Stimulated activated naive CD8-positive, alpha-beta T cell treated with anti-CD3 and anti-CD28 coated beads, Interleukin-15, Interleukin-2, amounts not matched to agents 100 ng/mL and 50 ng/mL, for 24 hours (primary cell): ENCODE measurements around the gene FGF9.

Experiments used
- H3K27ac Mint-ChIP-seq: one replicate; pipeline ENCODE4 v1.8.0; 2021; ENCODE audit warnings: mild to moderate bottlenecking, mixed read lengths
- H3K27me3 Mint-ChIP-seq: one replicate; pipeline ENCODE4 v1.8.0; 2021; ENCODE audit warnings: mixed read lengths
- H3K36me3 Mint-ChIP-seq: one replicate; pipeline ENCODE4 v1.8.0; 2021; ENCODE audit warnings: low read depth, mixed read lengths
- H3K4me1 Mint-ChIP-seq: one replicate; pipeline ENCODE4 v1.8.0; 2021; ENCODE audit warnings: low read depth, mixed read lengths
- H3K4me3 Mint-ChIP-seq: one replicate; pipeline ENCODE4 v1.8.0; 2021; ENCODE audit warnings: mild to moderate bottlenecking, mixed read lengths
- H3K9me3 Mint-ChIP-seq: one replicate; pipeline ENCODE4 v1.8.0; 2021; ENCODE audit warnings: mixed read lengths

The FGF9 gene

GRCh38 chr13:21688056-21688455 lies 17.2 kb downstream of the FGF9 start:
- Mint-ChIP-seq H3K27ac (no peak overlapping the region), H3K4me3 (no peak overlapping the region), H3K27me3 (peaks cover 15% of the 10 kb centered on the region), H3K4me1 (peaks cover 10% of the 10 kb centered on the region), H3K9me3 (no peaks in the 10 kb centered on the region), H3K36me3 (no peaks in the 10 kb centered on the region)

- Mint-ChIP-seq H3K4me3 (no peak overlapping the region), H3K27me3 (peaks cover 15% of the 10 kb centered on the region), H3K36me3 (no peaks in the 10 kb centered on the region), H3K4me1 (peaks cover 10% of the 10 kb centered on the region), H3K27ac (no peak overlapping the region), H3K9me3 (no peaks in the 10 kb centered on the region)
Measured at GRCh38 chr13:21689097-21689496, 18.2 kb downstream of the FGF9 start.

- no peaks in the 10 kb centered on the region for H3K9me3 Mint-ChIP-seq
- H3K27me3 Mint-ChIP-seq: peaks cover 10% of the 10 kb centered on the region
- no peaks in the 10 kb centered on the region for H3K36me3 Mint-ChIP-seq
- H3K4me3 Mint-ChIP-seq: no peak overlapping the region
- peaks cover 10% of the 10 kb centered on the region for H3K4me1 Mint-ChIP-seq
- no peak overlapping the region for H3K27ac Mint-ChIP-seq
Measured at GRCh38 chr13:21690955-21691354, 20.1 kb downstream of the FGF9 start.

GRCh38 chr13:21691500-21691899 lies 20.6 kb downstream of the FGF9 start:
- Mint-ChIP-seq H3K4me3 (no peak overlapping the region), H3K9me3 (no peaks in the 10 kb centered on the region), H3K4me1 (peaks cover 7% of the 10 kb centered on the region), H3K27ac (no peak overlapping the region), H3K36me3 (no peaks in the 10 kb centered on the region), H3K27me3 (peaks cover 10% of the 10 kb centered on the region)

- no peaks in the 10 kb centered on the region for H3K9me3 Mint-ChIP-seq
- no peak overlapping the region for H3K27ac Mint-ChIP-seq
- H3K4me3 Mint-ChIP-seq: no peak overlapping the region
Measured at GRCh38 chr13:21691928-21692327, 21.1 kb downstream of the FGF9 start.

GRCh38 chr13:21694831-21695230 lies 24.0 kb downstream of the FGF9 start:
- H3K4me1 Mint-ChIP-seq: no peaks in the 10 kb centered on the region

More at GRCh38 chr13:21691928-21692327, 21.1 kb downstream of the FGF9 start:
- H3K36me3 Mint-ChIP-seq: no peaks in the 10 kb centered on the region
- H3K4me1 Mint-ChIP-seq: peaks cover 3% of the 10 kb centered on the region
- H3K27me3 Mint-ChIP-seq: peaks cover 10% of the 10 kb centered on the region

GRCh38 chr13:21695546-21695945 lies 24.7 kb downstream of the FGF9 start:
- Mint-ChIP-seq H3K36me3 (no peaks in the 10 kb centered on the region), H3K4me1 (no peaks in the 10 kb centered on the region), H3K9me3 (no peaks in the 10 kb centered on the region), H3K27me3 (peaks cover 10% of the 10 kb centered on the region), H3K27ac (no peak overlapping the region), H3K4me3 (no peak overlapping the region)

More at GRCh38 chr13:21694831-21695230, 24.0 kb downstream of the FGF9 start:
- Mint-ChIP-seq H3K27ac (no peak overlapping the region), H3K9me3 (no peaks in the 10 kb centered on the region), H3K27me3 (peaks cover 10% of the 10 kb centered on the region), H3K36me3 (no peaks in the 10 kb centered on the region), H3K4me3 (no peak overlapping the region)

GRCh38 chr13:21696865-21697448 lies 26.1 kb downstream of the FGF9 start:
- H3K9me3 Mint-ChIP-seq: no peaks in the 10 kb centered on the region
- no peak overlapping the region for H3K27ac Mint-ChIP-seq
- H3K36me3 Mint-ChIP-seq: no peaks in the 10 kb centered on the region
- peaks cover 3% of the 10 kb centered on the region for H3K27me3 Mint-ChIP-seq
- H3K4me1 Mint-ChIP-seq: no peaks in the 10 kb centered on the region
- no peak overlapping the region for H3K4me3 Mint-ChIP-seq

GRCh38 chr13:21698817-21699679 lies 28.2 kb downstream of the FGF9 start:
- Mint-ChIP-seq H3K27ac (no peak overlapping the region), H3K36me3 (no peaks in the 10 kb centered on the region), H3K4me3 (no peak overlapping the region), H3K9me3 (no peaks in the 10 kb centered on the region), H3K4me1 (no peaks in the 10 kb centered on the region), H3K27me3 (no peaks in the 10 kb centered on the region)

GRCh38 chr13:21701460-21701859 lies 30.6 kb downstream of the FGF9 start:
- Mint-ChIP-seq H3K27ac (no peak overlapping the region), H3K4me1 (no peaks in the 10 kb centered on the region), H3K27me3 (peaks cover 3% of the 10 kb centered on the region), H3K9me3 (no peaks in the 10 kb centered on the region), H3K36me3 (no peaks in the 10 kb centered on the region), H3K4me3 (no peak overlapping the region)

GRCh38 chr13:21703846-21704245 lies 33.0 kb downstream of the FGF9 start:
- Mint-ChIP-seq H3K27me3 (peaks cover 9% of the 10 kb centered on the region), H3K27ac (no peak overlapping the region), H3K9me3 (no peaks in the 10 kb centered on the region), H3K4me1 (no peaks in the 10 kb centered on the region), H3K36me3 (no peaks in the 10 kb centered on the region), H3K4me3 (no peak overlapping the region)

- Mint-ChIP-seq H3K27ac (no peak overlapping the region), H3K36me3 (no peaks in the 10 kb centered on the region), H3K27me3 (peaks cover 29% of the 10 kb centered on the region), H3K9me3 (peaks cover 13% of the 10 kb centered on the region), H3K4me1 (no peaks in the 10 kb centered on the region), H3K4me3 (no peak overlapping the region)
Measured at GRCh38 chr13:21707586-21707985, 36.7 kb downstream of the FGF9 start.

GRCh38 chr13:21709697-21710096 lies 38.8 kb downstream of the FGF9 start:
- H3K27ac Mint-ChIP-seq: no peak overlapping the region
- peaks cover 36% of the 10 kb centered on the region for H3K27me3 Mint-ChIP-seq

GRCh38 chr13:21710163-21710562 lies 39.3 kb downstream of the FGF9 start:
- peaks cover 36% of the 10 kb centered on the region for H3K27me3 Mint-ChIP-seq
- no peaks in the 10 kb centered on the region for H3K4me1 Mint-ChIP-seq
- no peak overlapping the region for H3K27ac Mint-ChIP-seq
- no peak overlapping the region for H3K4me3 Mint-ChIP-seq
- H3K9me3 Mint-ChIP-seq: peaks cover 13% of the 10 kb centered on the region
- no peaks in the 10 kb centered on the region for H3K36me3 Mint-ChIP-seq

More at GRCh38 chr13:21709697-21710096, 38.8 kb downstream of the FGF9 start:
- Mint-ChIP-seq H3K9me3 (peaks cover 13% of the 10 kb centered on the region), H3K4me1 (no peaks in the 10 kb centered on the region), H3K36me3 (no peaks in the 10 kb centered on the region), H3K4me3 (no peak overlapping the region)

- peaks cover 19% of the 10 kb centered on the region for H3K27me3 Mint-ChIP-seq
- no peaks in the 10 kb centered on the region for H3K4me1 Mint-ChIP-seq
- H3K9me3 Mint-ChIP-seq: no peaks in the 10 kb centered on the region
- H3K4me3 Mint-ChIP-seq: no peak overlapping the region
- no peaks in the 10 kb centered on the region for H3K36me3 Mint-ChIP-seq
- H3K27ac Mint-ChIP-seq: no peak overlapping the region
Measured at GRCh38 chr13:21717817-21718216, 46.9 kb downstream of the FGF9 start.
